HK-2 (cell line): ENCODE results near the gene PACS2.

Experiments used
- DNase-seq: peaks from one replicate; pipeline ENCODE4 v3.0.0-alpha.2; 2018; ENCODE audit not compliant: unreplicated experiment

The PACS2 gene

DNA sequence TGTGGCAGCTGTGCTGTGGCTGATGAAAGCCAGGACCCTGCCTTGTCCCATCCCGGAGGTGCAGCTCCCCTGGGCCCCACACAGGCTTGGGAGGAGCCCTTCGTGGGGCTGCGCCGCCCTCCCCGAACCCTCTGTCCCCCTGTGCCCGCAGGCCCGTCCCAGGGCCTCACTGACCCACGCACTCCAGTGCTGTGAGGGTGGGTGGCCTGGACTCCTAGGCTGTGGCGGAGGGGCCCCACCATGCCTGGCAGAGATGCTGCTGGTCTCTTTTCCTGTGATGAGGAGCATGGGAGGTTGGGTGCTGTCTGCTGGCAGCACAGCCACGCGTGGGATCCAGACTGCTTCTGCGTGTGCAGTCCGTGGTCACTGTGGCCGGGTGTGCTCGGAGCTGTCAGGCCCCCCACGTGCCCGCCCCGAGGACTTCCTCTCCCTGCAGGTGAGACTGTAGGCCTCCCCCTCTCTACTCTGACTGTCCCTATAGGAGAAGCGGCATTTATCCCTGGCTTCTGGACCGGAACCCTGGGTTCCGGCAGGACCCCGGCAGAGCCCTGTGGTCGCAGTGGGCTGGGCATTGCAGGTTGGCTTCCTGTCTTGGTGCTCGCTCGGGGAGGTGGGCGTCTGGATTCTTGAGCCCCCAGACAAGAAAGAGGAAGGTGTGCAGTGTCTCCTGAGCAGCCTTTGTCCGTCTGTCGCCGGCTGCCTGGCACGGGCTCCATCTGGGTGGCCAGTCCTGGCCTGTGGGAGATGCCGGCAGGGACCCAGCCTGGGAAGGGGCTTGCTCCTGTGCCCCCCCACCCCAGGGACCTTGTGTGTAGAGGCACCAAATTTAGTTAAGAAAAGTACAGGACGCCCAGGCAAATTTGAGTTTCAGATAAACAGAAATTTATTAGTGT lies 107.4 kb downstream of the PACS2 start:
- DNase-seq, result no peak

GRCh38 chr14:105422695-105423487 lies 108.3 kb downstream of the PACS2 start:
- DNase-seq, result no peak

- no peak for DNase-seq
These were observed 109.1 kb downstream of the PACS2 start for GRCh38 chr14:105423488-105424195.

GRCh38 chr14:105424861-105425260 lies 110.3 kb downstream of the PACS2 start:
- DNase-seq, result no peak

DNA sequence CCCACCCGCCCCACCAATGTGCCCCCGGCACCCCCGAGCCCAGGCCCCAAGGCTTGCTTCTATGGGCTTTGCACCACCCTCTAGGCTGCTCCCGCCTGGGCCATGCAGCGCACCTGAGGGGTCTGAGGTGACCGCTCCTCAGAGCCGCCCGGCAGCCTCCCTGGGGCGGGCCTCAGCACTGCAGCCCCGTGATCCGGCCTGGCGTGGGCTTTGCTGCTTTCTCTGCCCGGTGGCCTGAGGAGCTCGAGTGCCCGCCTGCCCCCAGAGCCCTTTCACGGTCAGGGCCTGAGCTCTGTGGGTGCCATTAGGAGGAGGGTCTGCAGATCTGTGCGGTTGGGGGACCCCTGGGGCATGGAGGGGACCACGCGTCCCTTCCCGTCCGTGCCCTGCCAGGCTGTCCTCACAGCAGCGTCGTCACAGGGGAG lies 111.3 kb downstream of the PACS2 start:
- no peak for DNase-seq

DNA sequence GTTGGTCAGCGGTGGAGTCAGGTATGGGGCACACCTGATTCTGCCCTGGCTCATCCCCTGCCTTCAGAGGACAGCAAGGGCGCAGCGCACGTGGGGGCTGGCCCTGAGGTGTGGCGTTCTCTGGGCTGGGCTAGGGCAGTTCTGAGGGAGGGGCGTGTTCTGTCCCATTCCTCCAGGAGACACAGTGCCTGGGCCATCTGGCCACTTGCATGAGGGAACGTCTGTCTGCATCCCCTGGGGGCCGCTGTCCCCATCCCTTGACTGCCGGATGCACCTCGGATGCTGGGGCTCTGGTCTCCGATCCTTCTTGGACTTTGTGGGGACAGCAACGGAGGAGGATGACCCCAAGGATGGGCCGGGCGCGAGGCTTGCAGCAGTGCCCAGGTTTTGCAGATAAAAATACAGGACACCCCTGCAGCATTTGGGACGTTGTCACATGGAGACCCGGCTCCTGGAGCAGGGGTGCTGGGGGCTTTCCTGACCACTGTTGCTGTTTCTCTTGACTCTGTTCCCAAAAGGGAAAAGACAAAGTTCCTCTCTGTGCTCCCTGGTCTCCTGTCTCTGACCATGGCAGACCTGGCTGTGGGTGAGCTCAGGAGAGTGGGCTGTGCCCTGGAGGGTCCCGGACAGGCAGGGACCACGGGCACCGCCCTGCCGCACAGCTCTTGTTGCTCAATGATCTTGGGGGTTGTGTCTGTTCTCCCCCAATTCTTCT lies 112.0 kb downstream of the PACS2 start:
- DNase-seq, result no peak

GRCh38 chr14:105427412-105427811 lies 112.9 kb downstream of the PACS2 start:
- DNase-seq, result no peak

DNA sequence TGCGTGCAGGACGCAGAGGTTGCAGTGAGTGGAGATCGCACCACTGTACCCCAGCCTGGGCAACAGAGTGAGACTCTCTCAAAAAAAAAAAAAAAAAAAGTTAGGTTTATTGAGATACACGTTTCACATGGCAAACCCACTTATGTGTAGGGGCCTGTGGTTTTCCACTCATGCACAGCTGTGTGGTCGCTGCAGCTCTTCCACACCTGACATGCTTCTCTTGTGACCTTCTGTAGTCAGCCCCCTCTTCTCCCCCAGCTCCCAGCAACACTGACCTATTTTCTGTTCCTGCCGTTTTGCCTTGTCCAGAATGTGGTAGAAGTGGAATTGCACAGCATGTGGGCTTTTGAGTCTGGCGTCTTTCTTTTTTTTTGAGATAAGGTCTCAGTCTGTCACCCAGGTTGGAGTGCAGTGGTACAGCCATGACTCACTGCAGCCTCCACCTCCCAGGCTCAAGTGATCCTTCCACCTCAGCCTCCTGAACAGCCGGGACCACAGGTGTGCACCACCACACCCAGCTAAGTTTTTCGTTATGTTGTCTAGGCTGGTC lies 113.5 kb downstream of the PACS2 start:
- no peak for DNase-seq

DNA sequence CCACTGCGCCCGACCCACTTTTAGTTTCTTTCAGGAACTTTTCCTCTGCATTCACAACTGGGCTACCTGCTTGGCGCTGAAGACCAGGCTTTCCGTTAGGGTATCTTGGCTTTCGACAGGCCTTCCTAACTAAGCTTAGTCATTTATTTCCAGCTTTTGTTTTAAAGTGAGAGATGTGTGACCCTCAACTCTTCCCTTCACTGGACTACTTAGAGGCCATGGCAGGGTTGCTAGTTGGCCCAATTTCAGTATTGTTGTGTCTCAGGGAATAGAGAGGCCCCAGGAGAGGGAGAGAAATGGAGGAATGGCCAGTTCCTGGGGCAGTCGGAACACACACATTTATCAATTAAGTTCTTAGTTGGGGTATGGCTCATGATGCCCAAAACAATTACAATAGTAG lies 115.5 kb downstream of the PACS2 start:
- no peak for DNase-seq

- no peak for DNase-seq
These were observed 116.0 kb downstream of the PACS2 start for GRCh38 chr14:105430565-105430964.

GRCh38 chr14:105431256-105431655 lies 116.7 kb downstream of the PACS2 start:
- no peak for DNase-seq

- DNase-seq, result no peak
These were observed 118.1 kb downstream of the PACS2 start for GRCh38 chr14:105432657-105433056.

- no peak for DNase-seq
These were observed 118.6 kb downstream of the PACS2 start for GRCh38 chr14:105433161-105433605.

DNA sequence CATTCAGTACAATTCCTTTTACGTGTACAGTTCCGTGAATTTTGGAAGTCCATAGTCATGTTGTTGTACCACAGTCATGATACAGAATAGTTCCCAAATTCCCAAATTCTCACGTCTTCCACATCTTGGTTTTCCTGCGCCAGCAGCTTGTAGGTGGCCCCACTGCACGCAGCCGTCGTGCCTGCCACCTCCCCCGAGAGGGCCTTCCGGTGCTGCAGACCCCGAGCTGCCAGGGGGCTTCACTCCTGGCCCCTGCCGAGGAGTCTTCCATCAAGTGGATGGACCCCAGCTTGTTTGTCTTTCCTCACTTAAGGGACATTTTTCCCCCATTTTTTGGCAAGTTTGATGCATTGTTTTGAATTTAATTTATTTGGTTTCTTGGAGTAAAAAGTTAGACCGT lies 121.9 kb downstream of the PACS2 start:
- no peak for DNase-seq

DNA sequence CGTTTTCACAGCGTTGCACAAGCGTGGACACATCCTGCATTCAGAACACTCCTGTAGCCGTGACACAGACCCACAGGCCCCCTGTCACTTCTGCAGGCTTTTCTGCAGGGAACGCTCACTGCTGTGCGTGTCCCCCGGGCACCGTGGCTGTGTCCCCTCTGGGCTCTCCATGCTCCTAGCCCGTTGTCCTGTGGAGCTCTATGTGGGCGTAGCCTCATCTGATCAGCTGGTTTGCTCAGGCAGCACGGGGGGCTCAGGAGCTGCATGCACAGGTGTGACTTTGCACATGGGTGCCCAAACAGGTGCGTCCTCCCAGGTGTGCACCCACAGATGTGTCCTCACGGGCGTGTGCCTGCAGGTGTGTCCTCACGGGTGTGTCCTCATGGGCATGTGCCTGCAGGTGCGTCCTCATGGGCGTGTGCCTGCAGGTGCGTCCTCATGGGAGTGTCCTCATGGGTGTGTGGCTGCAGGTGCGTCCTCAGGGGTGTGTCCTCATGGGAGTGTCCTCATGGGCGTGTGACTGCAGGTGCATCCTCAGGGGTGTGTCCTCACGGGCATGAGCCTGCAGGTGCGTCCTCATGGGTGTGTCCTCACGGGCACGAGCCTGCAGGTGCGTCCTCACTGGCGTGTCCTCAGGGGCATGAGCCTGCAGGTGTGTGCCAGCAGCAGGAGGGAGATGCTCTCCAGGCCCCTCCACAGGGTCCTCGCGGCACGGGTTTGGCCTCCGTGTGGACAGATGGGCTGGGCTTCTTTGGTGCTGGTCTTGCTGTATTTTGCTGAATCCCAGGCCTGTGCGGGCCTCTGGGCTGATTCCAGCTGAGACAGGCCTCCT lies 122.6 kb downstream of the PACS2 start:
- DNase-seq, result no peak

- no peak for DNase-seq
These were observed 123.4 kb downstream of the PACS2 start for GRCh38 chr14:105437723-105438500.

DNA sequence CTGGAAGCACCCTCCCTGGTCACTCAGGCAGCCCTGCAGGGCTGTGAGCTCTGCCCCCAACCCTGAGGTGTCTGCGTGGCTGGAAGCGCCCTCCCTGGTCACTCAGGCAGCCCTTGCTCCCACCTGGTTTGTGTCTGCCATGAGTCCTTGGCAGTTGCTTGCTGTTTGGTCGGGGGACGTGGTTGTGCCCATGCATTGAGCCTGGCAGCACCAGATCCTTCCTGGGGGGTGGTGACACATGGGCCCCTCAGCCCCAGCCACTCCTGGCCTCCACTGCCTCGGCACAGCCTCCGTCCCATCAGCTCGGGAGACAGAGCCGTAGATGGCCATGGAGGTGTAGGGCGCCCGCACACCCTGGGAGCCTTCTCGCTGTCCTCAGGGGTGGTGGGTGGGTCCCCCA lies 124.6 kb downstream of the PACS2 start:
- no peak for DNase-seq

GRCh38 chr14:105439710-105440553 lies 125.4 kb downstream of the PACS2 start:
- no peak for DNase-seq

GRCh38 chr14:105440554-105440900 lies 126.0 kb downstream of the PACS2 start:
- no peak for DNase-seq
